WERI-Rb-1 (cell line): ENCODE measurements around the gene SLC19A1.
"Not testable (repeated sequence)": the region's sequence is repeated elsewhere in the genome, so short reads cannot be mapped to it uniquely, and the experiment has no call there.

ENCODE experiments used
- DNase-seq: peaks from one replicate; pipeline ENCODE4 v3.0.0-alpha.2; 2020
- H3K27ac ChIP-seq: fragments of 250-450 bp; sonication (Bioruptor Pico); 2 replicates; pipeline ENCODE4 v1.5.1; 2020; ENCODE audit warnings: mild to moderate bottlenecking, moderate library complexity
- H3K27me3 ChIP-seq: fragments of 250-450 bp; sonication (Bioruptor Pico); 2 replicates; pipeline ENCODE4 v1.5.1; 2021; ENCODE audit warnings: mild to moderate bottlenecking, low read depth, moderate library complexity; ENCODE audit not compliant: insufficient read depth, severe bottlenecking
- H3K36me3 ChIP-seq: fragments of 250-450 bp; sonication (Bioruptor Pico); 2 replicates; pipeline ENCODE4 v1.5.1; 2020; ENCODE audit warnings: mild to moderate bottlenecking, moderate library complexity
- H3K4me3 ChIP-seq: 2 replicates; pipeline ENCODE4 v1.5.1; 2011; ENCODE audit warnings: low read depth, mild to moderate bottlenecking, control low read depth, low read length
- H3K9me3 ChIP-seq: fragments of 250-450 bp; sonication (Bioruptor Pico); 2 replicates; pipeline ENCODE4 v1.5.1; 2021; ENCODE audit warnings: mild to moderate bottlenecking, moderate library complexity; ENCODE audit not compliant: severe bottlenecking
- TF ChIP-seq, protein P1 (sequence below): IDR thresholded peaks from 2 replicates; pipeline ENCODE4 v1.5.1; 2011; ENCODE audit warnings: low read depth, mild to moderate bottlenecking, control low read depth, inconsistent platforms, low read length

SLC19A1 gene

DNA sequence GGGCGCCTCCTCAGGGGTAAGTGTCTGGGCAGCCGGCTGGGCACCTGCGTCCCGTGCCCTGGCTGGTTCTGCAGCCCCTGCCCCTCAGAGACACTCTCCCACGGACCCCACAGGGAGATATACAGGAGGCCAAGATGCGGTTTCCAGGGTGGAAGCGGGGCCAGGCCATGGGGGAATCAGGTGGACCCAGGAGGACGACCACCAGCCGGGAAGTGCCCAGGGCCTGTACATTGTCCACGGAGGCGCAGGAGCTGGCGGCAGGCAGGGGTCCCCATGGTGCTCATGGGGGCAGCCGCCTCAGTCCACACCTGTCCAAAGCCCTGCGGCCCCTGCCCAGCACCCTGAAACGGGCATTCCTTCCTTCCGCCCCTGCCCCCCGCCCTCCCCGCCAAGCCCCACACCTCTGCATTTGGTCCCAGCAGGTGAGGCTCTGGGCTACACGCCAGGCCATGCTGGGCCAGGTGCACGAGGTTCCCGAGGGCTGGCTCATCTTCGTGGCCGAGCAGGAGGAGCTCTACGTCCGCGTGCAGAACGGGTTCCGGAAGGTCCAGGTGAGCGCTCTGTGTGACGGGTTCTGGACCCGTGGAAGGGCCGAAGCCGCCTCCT lies 36.7 kb downstream of the SLC19A1 start:
- Histone ChIP-seq H3K27me3 (no peaks in the 10 kb centered on the region), H3K9me3 (no peaks in the 10 kb centered on the region), H3K4me3 (no peak overlapping the region), H3K36me3 (no peaks in the 10 kb centered on the region), H3K27ac (no peak overlapping the region)
- TF ChIP-seq, protein P1, sequence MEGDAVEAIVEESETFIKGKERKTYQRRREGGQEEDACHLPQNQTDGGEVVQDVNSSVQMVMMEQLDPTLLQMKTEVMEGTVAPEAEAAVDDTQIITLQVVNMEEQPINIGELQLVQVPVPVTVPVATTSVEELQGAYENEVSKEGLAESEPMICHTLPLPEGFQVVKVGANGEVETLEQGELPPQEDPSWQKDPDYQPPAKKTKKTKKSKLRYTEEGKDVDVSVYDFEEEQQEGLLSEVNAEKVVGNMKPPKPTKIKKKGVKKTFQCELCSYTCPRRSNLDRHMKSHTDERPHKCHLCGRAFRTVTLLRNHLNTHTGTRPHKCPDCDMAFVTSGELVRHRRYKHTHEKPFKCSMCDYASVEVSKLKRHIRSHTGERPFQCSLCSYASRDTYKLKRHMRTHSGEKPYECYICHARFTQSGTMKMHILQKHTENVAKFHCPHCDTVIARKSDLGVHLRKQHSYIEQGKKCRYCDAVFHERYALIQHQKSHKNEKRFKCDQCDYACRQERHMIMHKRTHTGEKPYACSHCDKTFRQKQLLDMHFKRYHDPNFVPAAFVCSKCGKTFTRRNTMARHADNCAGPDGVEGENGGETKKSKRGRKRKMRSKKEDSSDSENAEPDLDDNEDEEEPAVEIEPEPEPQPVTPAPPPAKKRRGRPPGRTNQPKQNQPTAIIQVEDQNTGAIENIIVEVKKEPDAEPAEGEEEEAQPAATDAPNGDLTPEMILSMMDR, result no peak
- DNase-seq, result peak; percentile 10

DNA sequence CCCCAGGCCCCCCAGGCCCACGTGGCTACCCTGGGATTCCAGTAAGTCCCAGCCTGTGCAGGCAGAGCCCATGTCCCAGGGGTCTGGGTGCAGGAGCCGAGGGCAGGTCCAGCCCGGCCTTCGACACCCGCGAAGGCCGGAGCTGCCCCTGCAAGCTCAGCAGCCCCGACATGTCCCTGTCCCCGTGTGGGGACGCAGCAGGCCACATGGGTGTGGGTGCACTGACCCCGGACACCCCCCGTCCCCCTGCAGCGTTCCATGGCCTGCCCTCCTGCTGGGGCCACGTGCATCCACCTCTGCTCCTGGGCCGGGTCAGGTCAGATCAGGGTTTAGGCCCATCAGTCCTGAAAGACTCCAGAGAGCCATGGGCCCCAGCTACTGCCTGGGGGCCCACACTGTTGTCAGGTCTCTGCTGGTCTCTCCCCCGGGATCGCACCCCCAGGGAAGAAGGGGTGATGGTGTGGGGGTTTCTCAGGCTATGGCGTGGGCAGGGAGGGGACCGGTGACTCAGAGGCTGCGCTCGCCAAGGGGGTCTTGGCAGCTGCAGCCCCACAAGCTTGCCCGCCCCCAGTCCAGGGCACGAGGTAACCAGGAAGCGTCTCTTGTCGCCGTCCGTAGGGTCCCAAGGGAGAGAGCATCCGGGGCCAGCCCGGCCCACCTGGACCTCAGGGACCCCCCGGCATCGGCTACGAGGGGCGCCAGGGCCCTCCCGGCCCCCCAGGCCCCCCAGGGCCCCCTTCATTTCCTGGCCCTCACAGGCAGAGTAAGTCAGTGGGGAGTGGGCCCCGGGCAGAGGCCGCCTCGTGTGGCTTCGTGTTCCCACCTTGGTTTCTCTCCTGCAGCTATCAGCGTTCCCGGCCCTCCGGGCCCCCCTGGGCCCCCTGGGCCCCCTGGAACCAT lies 37.5 kb downstream of the SLC19A1 start:
- H3K27me3 ChIP-seq, result no peaks in the 10 kb centered on the region
- DNase-seq, result peak; percentile 15
- H3K36me3 ChIP-seq, result no peaks in the 10 kb centered on the region
- no peak overlapping the region for H3K27ac ChIP-seq
- no peaks in the 10 kb centered on the region for H3K9me3 ChIP-seq
- TF ChIP-seq, protein P1, result no peak
- no peak overlapping the region for H3K4me3 ChIP-seq

DNA sequence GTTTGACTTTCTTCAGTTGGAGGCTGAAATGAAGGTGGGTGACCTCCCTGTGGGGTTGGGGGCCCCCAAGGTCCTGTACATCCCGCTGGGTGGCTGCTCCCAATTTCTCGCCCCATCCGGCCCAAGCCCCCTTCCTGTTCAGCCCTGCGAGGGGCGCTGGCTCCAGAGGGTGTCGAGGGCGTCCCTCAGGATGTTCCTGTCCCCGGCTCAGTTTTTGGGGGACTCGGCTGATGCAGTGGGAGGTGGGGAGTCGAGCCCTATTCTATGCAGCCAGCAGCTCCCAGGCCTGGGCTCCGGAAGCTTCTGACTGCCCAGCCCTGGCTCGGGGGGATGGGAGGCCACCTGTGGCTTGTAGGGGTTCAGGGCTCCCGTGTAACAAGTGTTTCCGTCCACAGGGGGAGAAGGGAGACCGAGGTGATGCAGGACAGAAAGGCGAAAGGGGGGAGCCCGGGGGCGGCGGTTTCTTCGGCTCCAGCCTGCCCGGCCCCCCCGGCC lies 38.2 kb downstream of the SLC19A1 start:
- H3K36me3 ChIP-seq, result no peaks in the 10 kb centered on the region
- DNase-seq, result no peak
- no peak overlapping the region for H3K27ac ChIP-seq
- H3K4me3 ChIP-seq, result no peak overlapping the region
- TF ChIP-seq, protein P1, result no peak
- no peaks in the 10 kb centered on the region for H3K9me3 ChIP-seq
- no peaks in the 10 kb centered on the region for H3K27me3 ChIP-seq

DNA sequence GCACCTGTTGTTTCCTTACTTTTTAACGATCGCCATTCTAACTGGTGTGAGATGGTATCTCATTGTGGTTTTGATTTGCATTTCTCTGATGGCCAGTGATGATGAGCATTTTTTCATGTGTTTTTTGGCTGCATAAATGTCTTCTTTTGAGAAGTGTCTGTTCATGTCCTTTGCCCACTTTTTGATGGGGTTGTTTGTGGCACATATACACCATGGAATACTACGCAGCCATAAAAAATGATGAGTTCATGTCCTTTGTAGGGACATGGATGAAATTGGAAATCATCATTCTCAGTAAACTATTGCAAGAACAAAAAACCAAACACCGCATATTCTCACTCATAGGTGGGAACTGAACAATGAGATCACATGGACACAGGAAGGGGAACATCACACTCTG lies 39.0 kb downstream of the SLC19A1 start:
- H3K27ac ChIP-seq, H3K9me3 ChIP-seq, H3K4me3 ChIP-seq, H3K36me3 ChIP-seq, DNase-seq, H3K27me3 ChIP-seq: not testable (repeated sequence)

DNA sequence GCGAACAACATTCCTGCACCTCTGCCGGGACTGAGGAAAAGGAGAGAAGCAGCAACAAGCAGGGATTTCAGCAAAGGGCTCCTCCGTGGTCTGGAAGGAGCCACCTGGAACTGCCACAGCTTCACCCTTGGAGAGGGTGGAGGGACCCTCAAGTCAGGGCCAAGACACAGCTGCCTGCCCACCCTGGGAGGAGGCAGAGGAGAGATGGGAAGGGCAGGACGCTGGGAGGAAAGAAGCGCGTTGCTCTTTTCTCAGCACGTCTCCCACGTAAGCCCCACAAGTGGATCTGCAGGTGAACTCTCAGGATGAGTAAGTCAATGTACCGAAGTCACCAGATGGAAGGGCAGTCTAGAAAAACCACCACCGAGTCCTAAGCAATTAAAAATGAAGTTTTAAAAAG lies 39.6 kb downstream of the SLC19A1 start:
- TF ChIP-seq, protein P1, result no peak
- Histone ChIP-seq H3K9me3 (no peaks in the 10 kb centered on the region), H3K36me3 (no peaks in the 10 kb centered on the region), H3K4me3 (no peak overlapping the region), H3K27ac (no peak overlapping the region), H3K27me3 (no peaks in the 10 kb centered on the region)
- DNase-seq, result no peak

DNA sequence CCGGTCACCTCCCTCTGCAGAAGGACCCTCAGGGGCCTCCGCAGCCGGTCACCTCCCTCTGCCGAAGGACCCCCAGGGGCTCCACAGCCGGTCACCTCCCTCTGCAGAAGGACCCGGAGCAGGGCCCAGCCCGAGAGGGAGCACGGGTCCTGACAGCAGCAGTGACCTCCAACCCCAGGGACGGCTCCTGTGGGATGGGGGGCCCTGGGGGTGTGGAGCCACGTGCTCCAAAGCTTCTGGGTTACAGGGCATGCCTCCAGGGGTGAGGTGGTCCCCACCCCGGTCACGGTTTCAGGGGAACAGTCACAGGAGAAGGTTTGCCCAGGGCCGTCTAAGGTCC lies 40.3 kb downstream of the SLC19A1 start:
- Histone ChIP-seq H3K9me3 (no peaks in the 10 kb centered on the region), H3K36me3 (no peaks in the 10 kb centered on the region; the same call in 1 of the 2 replicates), H3K4me3 (no peak overlapping the region), H3K27me3 (no peaks in the 10 kb centered on the region), H3K27ac (no peak overlapping the region)
- TF ChIP-seq, protein P1, result no peak
- no peak for DNase-seq

DNA sequence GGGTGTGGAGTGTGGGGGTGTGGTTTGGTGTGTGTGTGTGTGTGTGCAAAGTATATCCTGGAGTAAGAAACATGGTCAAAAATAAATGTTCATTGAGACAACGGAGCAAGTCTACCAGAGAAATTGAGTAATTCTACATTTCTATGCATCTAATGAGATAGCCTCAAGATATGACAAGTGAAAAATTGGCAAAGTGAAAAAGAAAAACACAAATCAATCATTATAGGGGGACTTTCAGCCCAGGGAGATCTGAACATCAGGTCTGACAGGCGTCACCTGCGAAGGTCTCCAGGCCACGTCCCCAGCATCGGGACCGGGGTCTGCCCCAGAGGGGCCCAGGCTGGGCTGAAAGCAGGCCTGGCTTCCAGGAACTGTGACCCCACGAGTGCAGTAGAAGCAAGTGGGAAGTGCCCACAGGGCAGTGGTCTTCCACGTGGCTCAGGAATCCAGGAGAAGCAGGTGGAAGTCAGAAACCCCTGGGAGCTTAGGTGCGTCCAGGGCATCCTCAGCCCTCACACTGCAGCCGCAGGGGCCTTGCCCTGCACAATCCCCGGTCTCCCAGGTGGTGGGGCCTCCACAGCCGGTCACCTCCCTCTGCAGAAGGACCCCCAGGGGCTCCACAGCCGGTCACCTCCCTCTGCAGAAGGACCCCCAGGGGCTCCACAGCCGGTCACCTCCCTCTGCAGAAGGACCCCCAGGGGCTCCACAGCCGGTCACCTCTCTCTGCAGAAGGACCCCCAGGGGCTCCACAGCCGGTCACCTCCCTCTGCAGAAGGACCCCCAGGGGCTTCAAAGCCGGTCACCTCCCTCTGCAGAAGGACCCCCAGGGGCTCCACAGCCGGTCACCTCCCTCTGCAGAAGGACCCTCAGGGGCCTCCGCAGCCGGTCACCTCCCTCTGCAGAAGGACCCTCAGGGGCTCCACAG lies 40.9 kb downstream of the SLC19A1 start:
- not testable (repeated sequence) for H3K27me3 ChIP-seq, H3K9me3 ChIP-seq, H3K4me3 ChIP-seq, H3K36me3 ChIP-seq, DNase-seq, H3K27ac ChIP-seq
